K562 (cell line): ENCODE results near the gene ARHGEF4. TPM values are rescaled to one million over a fixed set of nuclear protein-coding genes. Genes with fewer than 3 reads are reported as not detected.

Source experiments
- ATAC-seq: fragments of 200-7000 bp; cut with Tn5 transposase; 3 replicates; pipeline ENCODE4 v1.9.1; 2020; ENCODE audit warnings: moderate library complexity
- BruUV-seq: library from RNA; stranded (reverse); fragments of 400-500 nt; replicated peaks from 2 replicates; lab custom pipeline; 2021; lab: Mats Ljungman, UMichigan
- CTCF ChIA-PET: fragments of 300-600 bp; formaldehyde crosslinking; extraction: SDS; loops from one replicate; lab custom pipeline; 2021; ENCODE audit warnings: low intra/inter-chr PET ratio; lab: Yijun Ruan, JAX
- POLR2A ChIA-PET: fragments of 300-600, 350-650 bp; sonication (Branson Sonifier 250); formaldehyde crosslinking; extraction: SDS; loops from one replicate; lab custom pipeline; 2021; ENCODE audit warnings: antibody characterized with exemption, inconsistent platforms; lab: Yijun Ruan, JAX
- DNase-seq, 4 experiments: peaks; one replicate each; pipeline versions ENCODE4 v3.0.0 to v3.0.0-alpha.2; 2011 to 2018; ENCODE audit warnings: low spot score in 3 of 4, mixed read lengths in 3 of 4; ENCODE audit errors: extremely low read depth in 1 of 4
- FAIRE-seq: peaks from 2 replicates; lab custom pipeline; 2011; peaks lifted over from hg19 to GRCh38; lab: Jason Lieb, UNC
- H2AFZ ChIP-seq: 2 replicates; pipeline ENCODE4 v1.6.0; 2011; ENCODE audit warnings: low read depth, low read length, control low read depth, inconsistent platforms
- H3K27ac ChIP-seq: fragments of 200-600 bp; 3 replicates; pipeline ENCODE4 v1.8.0; 2011; ENCODE audit warnings: low read depth, mild to moderate bottlenecking, control low read depth, inconsistent platforms, low read length, moderate library complexity, mixed read lengths; ENCODE audit errors: extremely low read depth
- H3K27me3 ChIP-seq, 2 experiments: fragments of 300-600 bp in 1 of 2; 2 replicates in 1 of 2; 3 replicates in 1 of 2; pipeline versions ENCODE4 v1.6.0 to v1.8.0; 2011; ENCODE audit warnings: inconsistent platforms in 2 of 2, low read length in 2 of 2, mild to moderate bottlenecking in 1 of 2, mixed read lengths in 1 of 2, moderate library complexity in 1 of 2; ENCODE audit not compliant: control insufficient read depth in 2 of 2, insufficient read depth in 2 of 2
- H3K36me3 ChIP-seq: fragments of 300-600 bp; 3 replicates; pipeline ENCODE4 v1.8.0; 2011; ENCODE audit warnings: mild to moderate bottlenecking, low read length, inconsistent platforms; ENCODE audit not compliant: control insufficient read depth, insufficient read depth
- H3K4me1 ChIP-seq, 2 experiments: fragments of 200-600 bp in 1 of 2; replicated peaks in 1 of 2; 2 replicates in 1 of 2; 3 replicates in 1 of 2; pipeline versions ENCODE4 v1.5.1 to v1.8.0; 2011; ENCODE audit warnings: inconsistent platforms in 2 of 2, low read length in 2 of 2, mild to moderate bottlenecking in 1 of 2, mixed read lengths in 1 of 2, moderate library complexity in 1 of 2; ENCODE audit not compliant: control insufficient read depth in 2 of 2, insufficient read depth in 2 of 2
- H3K4me2 ChIP-seq: 2 replicates; pipeline ENCODE4 v1.6.1; 2011; ENCODE audit warnings: low read length, control low read depth, inconsistent platforms, mixed read lengths; ENCODE audit not compliant: insufficient read depth
- H3K4me3 ChIP-seq: fragments of 200-600 bp; sonication (generic), shearing (Covaris generic); 2 replicates; pipeline ENCODE4 v1.5.1; 2016; ENCODE audit warnings: control low read depth, inconsistent platforms
- H3K79me2 ChIP-seq: fragments of 200-600 bp; 3 replicates; pipeline ENCODE4 v1.8.0; 2011; ENCODE audit warnings: low read length, inconsistent platforms; ENCODE audit not compliant: control insufficient read depth, insufficient read depth
- H3K9ac ChIP-seq, 2 experiments: 2 replicates each; pipeline versions ENCODE4 v1.6.0 to v1.6.1; 2011; ENCODE audit warnings: low read depth in 2 of 2, low read length in 2 of 2, control low read depth in 1 of 2, inconsistent platforms in 1 of 2, mild to moderate bottlenecking in 1 of 2, mixed read lengths in 1 of 2; ENCODE audit not compliant: insufficient read depth in 1 of 2
- H3K9me1 ChIP-seq: one replicate; pipeline ENCODE4 v1.6.0; 2011; ENCODE audit warnings: inconsistent platforms, mild to moderate bottlenecking, low read length, moderate library complexity; ENCODE audit not compliant: control insufficient read depth, insufficient read depth
- H3K9me3 ChIP-seq: replicated peaks from 2 replicates; pipeline ENCODE4 v1.5.1; 2011; ENCODE audit warnings: low read depth, low read length, inconsistent platforms; ENCODE audit not compliant: control insufficient read depth, insufficient read depth
- H4K20me1 ChIP-seq: replicated peaks from 2 replicates; pipeline ENCODE4 v1.6.1; 2011; ENCODE audit warnings: low read length, inconsistent platforms, mixed read lengths; ENCODE audit not compliant: control insufficient read depth, insufficient read depth
- ARID4B ChIP-seq: sonication (generic); formaldehyde crosslinking; IDR thresholded peaks from 2 replicates; pipeline ENCODE4 v1.8.0; 2022; ENCODE audit warnings: mild to moderate bottlenecking, missing genetic modification reagents
- ELF2 ChIP-seq: fragments of 250-450 bp; sonication (Bioruptor Pico); IDR thresholded peaks from 2 replicates; pipeline ENCODE4 v1.5.0; 2021; ENCODE audit warnings: mild to moderate bottlenecking
- ETS1 ChIP-seq: conservative IDR thresholded peaks from 2 replicates; pipeline ENCODE4 v1.6.1; 2011; ENCODE audit warnings: low read depth, mild to moderate bottlenecking, low read length; ENCODE audit not compliant: control insufficient read depth
- FOXP4 ChIP-seq: sonication (generic); formaldehyde crosslinking; IDR thresholded peaks from 2 replicates; pipeline ENCODE4 v1.8.0; 2022; ENCODE audit warnings: mild to moderate bottlenecking, missing genetic modification reagents, borderline replicate concordance
- MCM5 ChIP-seq: fragments of 450-650 bp; IDR thresholded peaks from 2 replicates; pipeline ENCODE4 v1.6.1; 2016; ENCODE audit warnings: low read depth
- SIN3A ChIP-seq, 2 experiments: fragments of 150-350 bp in 1 of 2; IDR thresholded peaks; 2 replicates each; pipeline ENCODE4 v1.6.1; 2011 to 2016; ENCODE audit warnings: borderline replicate concordance in 2 of 2, low read depth in 2 of 2, low read length in 2 of 2, mild to moderate bottlenecking in 2 of 2, moderate library complexity in 2 of 2; ENCODE audit not compliant: control insufficient read depth in 1 of 2
- SRSF9 ChIP-seq: fragments of 200-400 bp; formaldehyde crosslinking; IDR thresholded peaks from 2 replicates; pipeline ENCODE4 v1.6.1; 2017; ENCODE audit warnings: low read depth, low read length, borderline replicate concordance
- TGIF2 ChIP-seq: sonication (generic); formaldehyde crosslinking; IDR thresholded peaks from 2 replicates; pipeline ENCODE4 v1.8.1; 2022; ENCODE audit warnings: mild to moderate bottlenecking, missing genetic modification reagents, moderate library complexity
- TRIM25 ChIP-seq: fragments of 450-650 bp; IDR thresholded peaks from 2 replicates; pipeline ENCODE4 v1.7.0; 2016; ENCODE audit warnings: borderline replicate concordance
- ZKSCAN1 ChIP-seq: fragments of 150-350 bp; IDR thresholded peaks from 2 replicates; pipeline ENCODE4 v1.6.1; 2016; ENCODE audit warnings: low read depth, low read length
- ZNF551 ChIP-seq: fragments of 250-450 bp; sonication (Bioruptor Pico); IDR thresholded peaks from 2 replicates; pipeline ENCODE4 v1.5.0; 2021; ENCODE audit warnings: mild to moderate bottlenecking, moderate library complexity
- WGBS: fragments of 100-300 bp; shearing (Covaris generic); methylation state at CpG from one replicate; pipeline ENCODE4 v1.1.6; 2016; ENCODE audit warnings: low coverage, mixed read lengths; ENCODE audit not compliant: insufficient coverage; ENCODE audit errors: missing lambda C conversion rate; 5-methylcytosine and 5-hydroxymethylcytosine counted together
- in situ Hi-C: fragments of 300-500 bp; cut with MboI; formaldehyde crosslinking; loops from 4 replicates; pipeline ENCODE4 v1.15.0; 2018; ENCODE audit warnings: inconsistent platforms, mixed read lengths
- intact Hi-C: fragments of 100-400 bp; cut with micrococcal nuclease; formaldehyde crosslinking; loops from 2 replicates; pipeline ENCODE4 v1.14.2; 2022
- polyA plus RNA-seq, 8 experiments: library from polyadenylated mRNA; depleted of rRNA in 4 of 8; stranded (reverse) in 5 of 8; unstranded in 3 of 8; fragments of >200 nt; fragmentation: Nextera tagmentation in 2 of 8; fragmentation: Illumina TruSeq in 1 of 8; extraction: Ambion mirVana in 2 of 8; extraction: Trizol in 1 of 8; gene quantifications; 2 replicates each; pipeline versions ENCODE4 v1.2.1 to v1.2.3, GENCODE V29; 2011 to 2014; ENCODE audit warnings: inconsistent platforms in 1 of 8, missing spikeins in 1 of 8
- total RNA-seq, 7 experiments: library from RNA; depleted of rRNA in 6 of 7; stranded (reverse); fragments of >200 nt in 6 of 7; fragmentation: Illumina TruSeq in 2 of 7; extraction: Trizol in 2 of 7; gene quantifications; 2 replicates each; pipeline versions ENCODE4 v1.2.1 to v1.2.3, GENCODE V29; 2011 to 2021; ENCODE audit warnings: low replicate concordance in 1 of 7

Gene ARHGEF4
- total and polyA plus RNA-seq, 9 of the 15 experiments (the other 6 are each of a cell fraction or from before 2014, with no cell fraction given) = not detected

- BruUV-seq = no TSS peak
- WGBS = 1% methylated on average over 15 of the region's 15 CpGs
- POLR2A ChIA-PET = interaction anchor here (0.8 kb wide), 1 partner anchor 11 kb away, joined by 3 read pairs; no protein-coding TSS in a partner anchor
- TF ChIP-seq TGIF2 (CRISPR knock-in tag) (no peak), FOXP4 (CRISPR knock-in tag) (no peak), TRIM25 (no peak), ARID4B (no peak), ELF2 (CRISPR knock-in tag) (no peak), SIN3A (IDR thresholded peaks at IDR 0.05; ENCODE audit: borderline replicate concordance in 2 of 2, control insufficient read depth in 1 of 2, low read depth in 2 of 2, low read length in 2 of 2) (no peak), SRSF9 (no peak), ZNF551 (CRISPR knock-in tag) (no peak), MCM5 (no peak), ZKSCAN1 (no peak), ETS1 (no peak)
Measured at GRCh38 chr2:130911996-130912395, 75.3 kb downstream of the ARHGEF4 start.

More at GRCh38 chr2:130911996-130912395, 75.3 kb downstream of the ARHGEF4 start:
- Histone ChIP-seq H3K4me2 (no peak overlapping the region), H3K27ac (no peak overlapping the region), H3K4me3 (no peak overlapping the region), H3K9ac (no peak overlapping the region), H3K27me3 (peaks cover 28 to 59% of the 10 kb centered on the region in 2 experiments; a peak in 4 of 5 replicates), H3K9me1 (peaks cover 2% of the 10 kb centered on the region), H3K4me1 (0 out of 5 replicates have a peak, but pooled peaks cover 0 to 1% of the 10 kb centered on the region in 2 experiments), H3K36me3 (no peaks in the 10 kb centered on the region), H3K79me2 (no peaks in the 10 kb centered on the region), H3K9me3 (no peaks in the 10 kb centered on the region), H4K20me1 (0 out of 2 replicates have a peak, but pooled peaks cover 8% of the 10 kb centered on the region), H2AFZ (no peak overlapping the region)
- intact Hi-C loops (no loop called here), in situ Hi-C loops (no loop called here)
- ATAC-seq (no peak), DNase-seq (no peak), FAIRE-seq (no peak)
- CTCF ChIA-PET = no interaction called here
